ENCODE results near the gene SH3RF2.

DNA sequence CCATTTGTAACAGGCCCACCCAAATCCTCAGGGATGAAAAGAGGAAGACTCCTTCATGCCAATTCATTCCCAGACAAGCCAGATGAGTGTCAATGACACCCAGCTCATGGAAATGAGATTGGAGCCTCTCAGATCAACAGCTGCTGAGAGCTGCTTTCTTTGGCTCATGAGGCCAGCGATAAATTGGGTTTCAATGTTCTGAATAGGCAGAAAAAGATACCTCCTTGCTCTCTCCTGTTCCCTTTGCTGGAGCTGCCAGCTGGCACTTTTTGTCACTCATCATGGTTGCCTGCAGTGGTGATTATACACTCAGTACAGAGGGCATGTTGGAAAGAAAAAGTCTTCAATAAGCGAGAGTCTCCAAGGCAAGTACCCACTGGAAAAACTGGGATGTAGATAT lies 47.1 kb downstream of the SH3RF2 start:
- TF ChIP-seq, protein P1, sequence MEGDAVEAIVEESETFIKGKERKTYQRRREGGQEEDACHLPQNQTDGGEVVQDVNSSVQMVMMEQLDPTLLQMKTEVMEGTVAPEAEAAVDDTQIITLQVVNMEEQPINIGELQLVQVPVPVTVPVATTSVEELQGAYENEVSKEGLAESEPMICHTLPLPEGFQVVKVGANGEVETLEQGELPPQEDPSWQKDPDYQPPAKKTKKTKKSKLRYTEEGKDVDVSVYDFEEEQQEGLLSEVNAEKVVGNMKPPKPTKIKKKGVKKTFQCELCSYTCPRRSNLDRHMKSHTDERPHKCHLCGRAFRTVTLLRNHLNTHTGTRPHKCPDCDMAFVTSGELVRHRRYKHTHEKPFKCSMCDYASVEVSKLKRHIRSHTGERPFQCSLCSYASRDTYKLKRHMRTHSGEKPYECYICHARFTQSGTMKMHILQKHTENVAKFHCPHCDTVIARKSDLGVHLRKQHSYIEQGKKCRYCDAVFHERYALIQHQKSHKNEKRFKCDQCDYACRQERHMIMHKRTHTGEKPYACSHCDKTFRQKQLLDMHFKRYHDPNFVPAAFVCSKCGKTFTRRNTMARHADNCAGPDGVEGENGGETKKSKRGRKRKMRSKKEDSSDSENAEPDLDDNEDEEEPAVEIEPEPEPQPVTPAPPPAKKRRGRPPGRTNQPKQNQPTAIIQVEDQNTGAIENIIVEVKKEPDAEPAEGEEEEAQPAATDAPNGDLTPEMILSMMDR (IDR thresholded peaks at IDR 0.05), result no peak
- TF ChIP-seq EP300 (IDR thresholded peaks at IDR 0.05), result no peak
- TF ChIP-seq POLR2A (IDR thresholded peaks at IDR 0.05), result no peak
- TF ChIP-seq POLR2AphosphoS5 (IDR thresholded peaks at IDR 0.05), result no peak

Measured in suprapubic skin (tissue), 4 donors.